H9 (cell line): ENCODE measurements around the gene TNK2. TPM values are rescaled to one million over a fixed set of nuclear protein-coding genes. Genes with fewer than 3 reads are reported as not detected.
"Not testable (repeated sequence)": the region's sequence is repeated elsewhere in the genome, so short reads cannot be mapped to it uniquely, and the experiment has no call there.

Source experiments
- DNase-seq: peaks from one replicate; pipeline ENCODE4 v3.0.0-alpha.2; 2017
- H2AFZ ChIP-seq: one replicate; pipeline ENCODE4 v1.6.1; 2013; ENCODE audit warnings: mild to moderate bottlenecking, low read length, control low read depth, moderate library complexity
- H2AK5ac ChIP-seq: 2 replicates; pipeline ENCODE4 v1.6.1; 2013; ENCODE audit warnings: low read length, control low read depth, mixed read lengths; ENCODE audit not compliant: insufficient read length
- H2BK120ac ChIP-seq: one replicate; pipeline ENCODE4 v1.6.1; 2013; ENCODE audit warnings: low read depth, mild to moderate bottlenecking, low read length, control low read depth, inconsistent platforms; ENCODE audit not compliant: poor library complexity, severe bottlenecking
- H2BK12ac ChIP-seq: 2 replicates; pipeline ENCODE4 v1.6.1; 2013; ENCODE audit warnings: low read length, control low read depth, mixed read lengths, low read depth; ENCODE audit not compliant: insufficient read length
- H2BK15ac ChIP-seq: 2 replicates; pipeline ENCODE4 v1.6.1; 2013; ENCODE audit warnings: low read depth, low read length, control low read depth
- H2BK20ac ChIP-seq: one replicate; pipeline ENCODE4 v1.6.1; 2013; ENCODE audit warnings: low read depth, mild to moderate bottlenecking, low read length, control low read depth, inconsistent platforms; ENCODE audit not compliant: poor library complexity, severe bottlenecking
- H2BK5ac ChIP-seq: 2 replicates; pipeline ENCODE4 v1.6.1; 2013; ENCODE audit warnings: low read length, control low read depth, mixed read lengths; ENCODE audit not compliant: insufficient read length
- H3K14ac ChIP-seq: 2 replicates; pipeline ENCODE4 v1.6.1; 2013; ENCODE audit warnings: low read length, control low read depth; ENCODE audit not compliant: insufficient read depth
- H3K18ac ChIP-seq: 2 replicates; pipeline ENCODE4 v1.6.1; 2013; ENCODE audit warnings: low read depth, mild to moderate bottlenecking, mixed read lengths, low read length, control low read depth; ENCODE audit not compliant: insufficient read length
- H3K23ac ChIP-seq: 2 replicates; pipeline ENCODE4 v1.6.1; 2013; ENCODE audit warnings: low read length, control low read depth, mixed read lengths, low read depth; ENCODE audit not compliant: insufficient read length
- H3K23me2 ChIP-seq: 2 replicates; pipeline ENCODE4 v1.6.1; 2013; ENCODE audit warnings: low read depth, mild to moderate bottlenecking, mixed read lengths, low read length, control low read depth; ENCODE audit not compliant: insufficient read length, poor library complexity, severe bottlenecking
- H3K27ac ChIP-seq: 2 replicates; pipeline ENCODE4 v1.5.1; 2013; ENCODE audit warnings: low read length, control low read depth, mixed read lengths, low read depth; ENCODE audit not compliant: insufficient read length
- H3K27me3 ChIP-seq: 2 replicates; pipeline ENCODE4 v1.6.1; 2013; ENCODE audit warnings: low read length, control low read depth, inconsistent platforms; ENCODE audit not compliant: insufficient read depth
- H3K4ac ChIP-seq: 2 replicates; pipeline ENCODE4 v1.6.1; 2013; ENCODE audit warnings: low read depth, mild to moderate bottlenecking, control low read depth, inconsistent platforms, low read length, moderate library complexity
- H3K4me1 ChIP-seq: 2 replicates; pipeline ENCODE4 v1.6.1; 2013; ENCODE audit warnings: low read length, control low read depth, inconsistent platforms; ENCODE audit not compliant: insufficient read depth
- H3K4me2 ChIP-seq: 2 replicates; pipeline ENCODE4 v1.6.1; 2013; ENCODE audit warnings: low read length, control low read depth, mixed read lengths; ENCODE audit not compliant: insufficient read length, insufficient read depth
- H3K56ac ChIP-seq: 2 replicates; pipeline ENCODE4 v1.6.1; 2013; ENCODE audit warnings: low read depth, mild to moderate bottlenecking, mixed read lengths, low read length, control low read depth; ENCODE audit not compliant: insufficient read length
- H3K79me1 ChIP-seq: 2 replicates; pipeline ENCODE4 v1.6.1; 2013; ENCODE audit warnings: low read depth, mild to moderate bottlenecking, moderate library complexity, low read length, control low read depth, inconsistent platforms; ENCODE audit not compliant: insufficient read depth, poor library complexity, severe bottlenecking
- H3K79me2 ChIP-seq: 2 replicates; pipeline ENCODE4 v1.6.1; 2013; ENCODE audit warnings: low read length, control low read depth, inconsistent platforms; ENCODE audit not compliant: insufficient read depth
- H3K9ac ChIP-seq: 2 replicates; pipeline ENCODE4 v1.6.1; 2013; ENCODE audit warnings: low read length, control low read depth, mixed read lengths; ENCODE audit not compliant: insufficient read length; ENCODE audit errors: extremely low read depth
- H3K9me3 ChIP-seq: one replicate; pipeline ENCODE4 v1.6.1; 2013; ENCODE audit warnings: low read depth, low read length, inconsistent platforms; ENCODE audit not compliant: control insufficient read depth
- H3T11ph ChIP-seq: one replicate; pipeline ENCODE4 v1.6.1; 2013; ENCODE audit warnings: mild to moderate bottlenecking, low read length, control low read depth, inconsistent platforms
- H4K20me1 ChIP-seq: one replicate; pipeline ENCODE4 v1.6.1; 2013; ENCODE audit not compliant: control insufficient read depth, insufficient read length, insufficient read depth
- H4K5ac ChIP-seq: 2 replicates; pipeline ENCODE4 v1.6.1; 2013; ENCODE audit warnings: low read depth, mild to moderate bottlenecking, mixed read lengths, low read length, control low read depth; ENCODE audit not compliant: insufficient read length
- H4K8ac ChIP-seq: replicated peaks from 2 replicates; pipeline ENCODE4 v1.6.1; 2013; ENCODE audit warnings: low read length, control low read depth, mixed read lengths, low read depth; ENCODE audit not compliant: insufficient read length
- H4K91ac ChIP-seq: 2 replicates; pipeline ENCODE4 v1.6.1; 2013; ENCODE audit warnings: low read depth, mild to moderate bottlenecking, moderate library complexity, mixed read lengths, low read length, control low read depth; ENCODE audit not compliant: insufficient read length
- H3K27ac Mint-ChIP-seq, 3 experiments: 2 replicates in 2 of 3; 3 replicates in 1 of 3; pipeline ENCODE4 v1.8.0; 2020 to 2021; ENCODE audit warnings: mixed read lengths in 3 of 3, mild to moderate bottlenecking in 1 of 3, moderate library complexity in 1 of 3
- H3K27me3 Mint-ChIP-seq: 2 replicates; pipeline ENCODE4 v1.8.0; 2021; ENCODE audit warnings: low read depth, mild to moderate bottlenecking, moderate library complexity, mixed read lengths
- H3K36me3 Mint-ChIP-seq, 3 experiments: 2 replicates in 2 of 3; 3 replicates in 1 of 3; pipeline ENCODE4 v1.8.0; 2020 to 2021; ENCODE audit warnings: low read depth in 3 of 3, mixed read lengths in 3 of 3; ENCODE audit not compliant: insufficient read depth in 1 of 3
- H3K4me1 Mint-ChIP-seq, 2 experiments: 2 replicates each; pipeline ENCODE4 v1.8.0; 2020; ENCODE audit warnings: mixed read lengths in 2 of 2
- H3K4me3 Mint-ChIP-seq, 2 experiments: 2 replicates in 1 of 2; 3 replicates in 1 of 2; pipeline ENCODE4 v1.8.0; 2020 to 2021; ENCODE audit warnings: mild to moderate bottlenecking in 2 of 2, mixed read lengths in 2 of 2, moderate library complexity in 1 of 2
- H3K9me3 Mint-ChIP-seq, 2 experiments: 2 replicates in 1 of 2; 3 replicates in 1 of 2; pipeline ENCODE4 v1.8.0; 2020; ENCODE audit warnings: mild to moderate bottlenecking in 2 of 2, mixed read lengths in 2 of 2, moderate library complexity in 1 of 2
- WGBS: extraction: QIAGEN DNeasy Blood & Tissue Kit; methylation state at CpG from one replicate; pipeline ENCODE4 v1.1.7; 2013; ENCODE audit warnings: missing lambda C conversion rate, low lambda C conversion rate, mixed read lengths; ENCODE audit not compliant: insufficient read length; ENCODE audit errors: extremely low coverage; 5-methylcytosine and 5-hydroxymethylcytosine counted together
- total RNA-seq: library from RNA; stranded (reverse); gene quantifications from 2 replicates; pipeline ENCODE4 v1.2.1, GENCODE V29; 2021
- TF ChIP-seq, protein P1 (sequence below): fragments of 200-600 bp; sonication (generic); conservative IDR thresholded peaks from 3 replicates; pipeline ENCODE4 v1.8.0; 2021; ENCODE audit warnings: antibody characterized with exemption, mild to moderate bottlenecking

Gene TNK2
- total RNA-seq, 1 experiment from 2014 or later, result 34.5 TPM

DNA sequence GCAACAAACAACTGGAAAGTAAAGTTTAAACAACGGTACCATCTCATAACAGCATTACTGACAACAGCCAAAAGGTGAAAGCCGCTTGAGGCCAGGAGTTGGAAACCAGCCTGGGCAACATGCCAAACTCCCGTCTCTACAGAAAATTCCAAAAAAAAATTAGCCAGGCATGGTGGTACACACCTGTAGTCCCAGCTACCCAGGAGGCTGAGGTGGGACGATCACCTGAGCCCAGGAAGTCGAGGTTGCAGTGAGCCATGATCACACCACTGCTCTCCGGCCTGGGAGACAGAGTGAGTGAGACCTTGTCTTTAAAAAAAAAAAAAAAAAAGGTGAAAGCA, 4.4 kb downstream of the TNK2 start:
- Histone ChIP-seq H4K20me1 (no peaks in the 10 kb centered on the region), H2AK5ac (no peak overlapping the region), H3K79me2 (peaks cover 6% of the 10 kb centered on the region; the same call in 1 of the 2 replicates), H4K8ac (no peak overlapping the region), H2BK120ac (no peak overlapping the region), H3K56ac (no peak overlapping the region), H4K5ac (no peak overlapping the region), H3T11ph (no peak overlapping the region), H2BK15ac (no peak overlapping the region), H3K9ac (no peak overlapping the region), H3K23me2 (peaks cover 10% of the 10 kb centered on the region), H3K79me1 (no peaks in the 10 kb centered on the region), H3K27ac (no peak overlapping the region), H4K91ac (no peak overlapping the region), H2AFZ (no peak overlapping the region), H2BK20ac (no peak overlapping the region), H2BK12ac (no peak overlapping the region), H3K23ac (no peak overlapping the region), H3K14ac (no peak overlapping the region), H3K4ac (no peak overlapping the region), H3K4me2 (no peak overlapping the region), H3K27me3 (no peaks in the 10 kb centered on the region), H3K18ac (no peak overlapping the region), H2BK5ac (no peak overlapping the region), H3K9me3 (no peaks in the 10 kb centered on the region), H3K4me1 (no peaks in the 10 kb centered on the region; the same call in 1 of the 2 replicates)
- Mint-ChIP-seq H3K9me3 (no peaks in the 10 kb centered on the region), H3K27ac (no peak overlapping the region), H3K4me1 (peaks cover 12 to 17% of the 10 kb centered on the region in 2 experiments), H3K36me3 (peaks cover 0 to 4% (median 2%) of the 10 kb centered on the region in 3 experiments; a peak in 4 of 7 replicates), H3K4me3 (no peak overlapping the region), H3K27me3 (peaks cover 8% of the 10 kb centered on the region)
- DNase-seq, result no peak
- TF ChIP-seq, protein P1, sequence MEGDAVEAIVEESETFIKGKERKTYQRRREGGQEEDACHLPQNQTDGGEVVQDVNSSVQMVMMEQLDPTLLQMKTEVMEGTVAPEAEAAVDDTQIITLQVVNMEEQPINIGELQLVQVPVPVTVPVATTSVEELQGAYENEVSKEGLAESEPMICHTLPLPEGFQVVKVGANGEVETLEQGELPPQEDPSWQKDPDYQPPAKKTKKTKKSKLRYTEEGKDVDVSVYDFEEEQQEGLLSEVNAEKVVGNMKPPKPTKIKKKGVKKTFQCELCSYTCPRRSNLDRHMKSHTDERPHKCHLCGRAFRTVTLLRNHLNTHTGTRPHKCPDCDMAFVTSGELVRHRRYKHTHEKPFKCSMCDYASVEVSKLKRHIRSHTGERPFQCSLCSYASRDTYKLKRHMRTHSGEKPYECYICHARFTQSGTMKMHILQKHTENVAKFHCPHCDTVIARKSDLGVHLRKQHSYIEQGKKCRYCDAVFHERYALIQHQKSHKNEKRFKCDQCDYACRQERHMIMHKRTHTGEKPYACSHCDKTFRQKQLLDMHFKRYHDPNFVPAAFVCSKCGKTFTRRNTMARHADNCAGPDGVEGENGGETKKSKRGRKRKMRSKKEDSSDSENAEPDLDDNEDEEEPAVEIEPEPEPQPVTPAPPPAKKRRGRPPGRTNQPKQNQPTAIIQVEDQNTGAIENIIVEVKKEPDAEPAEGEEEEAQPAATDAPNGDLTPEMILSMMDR, result no peak
- WGBS, result no CpG with 5 or more reads among the region's 6 CpGs

DNA sequence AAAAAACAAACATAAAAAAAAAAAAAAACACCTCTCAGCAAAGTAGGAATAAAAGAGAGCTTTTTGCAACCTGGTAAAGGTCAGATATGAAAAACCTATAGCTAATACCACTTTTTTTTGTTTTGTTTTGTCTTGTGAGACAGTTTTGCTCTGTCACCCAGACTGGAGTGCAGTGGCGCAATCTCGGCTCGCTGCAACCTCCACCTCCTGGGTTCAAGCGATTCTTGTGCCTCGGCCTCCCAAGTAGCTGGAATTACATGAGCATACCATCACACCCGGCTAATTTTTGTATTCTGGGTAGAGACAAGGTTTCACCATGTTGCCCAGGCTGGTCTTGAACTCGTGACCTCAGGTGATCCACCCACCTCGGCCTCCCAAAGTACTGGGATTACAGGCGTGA, 5.7 kb downstream of the TNK2 start:
- not testable (repeated sequence) for H3K9me3 ChIP-seq, H2BK5ac ChIP-seq, H3K4me1 ChIP-seq, H3K79me1 ChIP-seq, H3K4ac ChIP-seq, H3K27ac Mint-ChIP-seq, H4K91ac ChIP-seq, H2BK120ac ChIP-seq, H3K4me2 ChIP-seq, H3K27me3 Mint-ChIP-seq, DNase-seq, H3K4me3 Mint-ChIP-seq, H3K36me3 Mint-ChIP-seq, H2BK20ac ChIP-seq, H4K8ac ChIP-seq, H3K9me3 Mint-ChIP-seq, H3K18ac ChIP-seq, H2AFZ ChIP-seq, H3K23ac ChIP-seq, H4K5ac ChIP-seq, H3K23me2 ChIP-seq, H3K27me3 ChIP-seq, H2AK5ac ChIP-seq, H3K14ac ChIP-seq, H3K79me2 ChIP-seq, H3K9ac ChIP-seq, H3T11ph ChIP-seq, H3K56ac ChIP-seq, H4K20me1 ChIP-seq, H2BK15ac ChIP-seq, H3K27ac ChIP-seq, H2BK12ac ChIP-seq
- no CpG with 5 or more reads among the region's 9 CpGs for WGBS
- H3K4me1 Mint-ChIP-seq, result peaks cover 15 to 19% of the 10 kb centered on the region in 2 experiments
